ENCODE results near the gene TNS2. TPM values are rescaled to one million over a fixed set of nuclear protein-coding genes. Genes with fewer than 3 reads are reported as not detected.

TNS2 gene
- total RNA-seq, 1 experiment from 2014 or later = 15.9 TPM

Small RNAs within 50 kb of the gene (small RNA-seq; reads per million reads assigned to genes)
- 0 reads per million in 2 experiments for gene MIR6757

Other genes starting within 250 kb of the TNS2 start
- gene KRT4, start 235.9 kb upstream of the TNS2 start, total RNA-seq (2014; rRNA removed; shearing (Covaris generic)) = not detected in 2 replicates
- gene KRT79, start 215.8 kb upstream of the TNS2 start, total RNA-seq (2014; rRNA removed; shearing (Covaris generic)) = not detected in 2 replicates
- gene KRT78, start 201.1 kb upstream of the TNS2 start, total RNA-seq (2014; rRNA removed; shearing (Covaris generic)) = 0.34 TPM in 1 of 2 replicates, not detected in the other
- gene KRT8, start 145.0 kb upstream of the TNS2 start, total RNA-seq (2014; rRNA removed; shearing (Covaris generic)) = 0.96 TPM in 1 of 2 replicates, not detected in the other
- gene KRT18, start 100.9 kb upstream of the TNS2 start, total RNA-seq (2014; rRNA removed; shearing (Covaris generic)) = 1.0 and 1.6 TPM in 2 replicates
- 995 and 1,087 TPM in 2 replicates for gene EIF4B, start 43.6 kb upstream of the TNS2 start, total RNA-seq (2014; rRNA removed; shearing (Covaris generic))
- 31.8 and 32.4 TPM in 2 replicates for gene SPRYD3, start 29.3 kb downstream of the TNS2 start, total RNA-seq (2014; rRNA removed; shearing (Covaris generic))
- 1.7 and 1.9 TPM in 2 replicates for gene IGFBP6, start 47.6 kb downstream of the TNS2 start, total RNA-seq (2014; rRNA removed; shearing (Covaris generic))
- gene SOAT2, start 53.4 kb downstream of the TNS2 start, total RNA-seq (2014; rRNA removed; shearing (Covaris generic)) = not detected in 2 replicates
- 11.7 and 16.6 TPM in 2 replicates for gene ZNF740, start 130.7 kb downstream of the TNS2 start, total RNA-seq (2014; rRNA removed; shearing (Covaris generic))
- 1.7 and 6.1 TPM in 2 replicates for gene CSAD, start 130.9 kb downstream of the TNS2 start, total RNA-seq (2014; rRNA removed; shearing (Covaris generic))
- gene ITGB7, start 157.2 kb downstream of the TNS2 start, total RNA-seq (2014; rRNA removed; shearing (Covaris generic)) = 18.8 and 29.2 TPM in 2 replicates
- gene RARG, start 182.1 kb downstream of the TNS2 start, total RNA-seq (2014; rRNA removed; shearing (Covaris generic)) = 5.6 and 7.0 TPM in 2 replicates
- gene ESPL1, start 218.2 kb downstream of the TNS2 start, total RNA-seq (2014; rRNA removed; shearing (Covaris generic)) = 8.3 and 9.2 TPM in 2 replicates
- 531 and 559 TPM in 2 replicates for gene PFDN5, start 245.5 kb downstream of the TNS2 start, total RNA-seq (2014; rRNA removed; shearing (Covaris generic))
- 59.4 and 61.3 TPM in 2 replicates for gene MYG1, start 249.6 kb downstream of the TNS2 start, total RNA-seq (2014; rRNA removed; shearing (Covaris generic))

Measured in SK-MEL-5 (cell line).